NCI-H774 (cell line): ENCODE measurements around the gene STK39.

Source experiments
- DNase-seq: peaks from one replicate; lab custom pipeline; 2025; lab: John Stamatoyannopoulos, UW

The STK39 gene

GRCh38 chr2:168210216-168210894 lies 37.0 kb downstream of the STK39 start:
- DNase-seq = no peak

DNA sequence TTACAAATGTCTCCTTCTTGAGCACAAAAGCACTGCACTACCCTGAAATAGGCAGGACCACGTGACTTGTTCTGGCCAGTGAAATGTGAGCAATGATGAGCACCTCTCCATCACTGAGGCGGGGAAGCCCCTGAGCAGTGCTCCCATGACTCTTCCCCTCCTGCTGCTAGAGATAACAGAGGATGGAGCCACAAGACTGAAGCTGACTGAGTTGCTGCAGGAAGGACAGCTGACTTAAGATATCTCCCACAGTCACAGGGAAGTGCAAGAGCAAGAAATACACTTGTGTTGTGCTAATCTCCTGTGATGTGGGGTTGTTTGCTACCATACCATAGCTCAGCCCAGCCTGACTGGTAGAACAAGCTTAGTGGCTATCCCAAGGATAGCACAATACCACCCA lies 38.7 kb downstream of the STK39 start:
- DNase-seq = no peak

DNA sequence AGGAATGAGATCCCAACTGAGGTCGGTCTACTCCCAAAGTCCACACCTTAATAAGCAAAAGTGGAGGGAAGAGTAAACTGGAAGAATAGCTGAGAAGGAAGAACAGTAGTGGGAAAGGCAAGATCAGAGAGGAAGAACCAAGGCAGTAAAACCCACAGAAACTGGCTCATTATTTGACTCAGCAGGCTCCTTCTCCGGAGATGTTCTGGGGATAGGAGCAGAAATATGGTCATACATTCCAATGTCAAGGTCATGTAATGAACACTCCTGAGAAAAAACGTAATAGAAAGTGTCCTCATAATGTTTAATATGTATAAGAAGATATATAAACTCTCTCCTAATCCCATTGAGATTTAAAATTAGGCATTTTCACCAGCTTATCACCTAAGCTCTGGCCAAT lies 39.5 kb downstream of the STK39 start:
- DNase-seq = no peak

GRCh38 chr2:168203762-168204693 lies 43.4 kb downstream of the STK39 start:
- no peak for DNase-seq

- DNase-seq = no peak
Measured at GRCh38 chr2:168201584-168202116, 45.7 kb downstream of the STK39 start.

DNA sequence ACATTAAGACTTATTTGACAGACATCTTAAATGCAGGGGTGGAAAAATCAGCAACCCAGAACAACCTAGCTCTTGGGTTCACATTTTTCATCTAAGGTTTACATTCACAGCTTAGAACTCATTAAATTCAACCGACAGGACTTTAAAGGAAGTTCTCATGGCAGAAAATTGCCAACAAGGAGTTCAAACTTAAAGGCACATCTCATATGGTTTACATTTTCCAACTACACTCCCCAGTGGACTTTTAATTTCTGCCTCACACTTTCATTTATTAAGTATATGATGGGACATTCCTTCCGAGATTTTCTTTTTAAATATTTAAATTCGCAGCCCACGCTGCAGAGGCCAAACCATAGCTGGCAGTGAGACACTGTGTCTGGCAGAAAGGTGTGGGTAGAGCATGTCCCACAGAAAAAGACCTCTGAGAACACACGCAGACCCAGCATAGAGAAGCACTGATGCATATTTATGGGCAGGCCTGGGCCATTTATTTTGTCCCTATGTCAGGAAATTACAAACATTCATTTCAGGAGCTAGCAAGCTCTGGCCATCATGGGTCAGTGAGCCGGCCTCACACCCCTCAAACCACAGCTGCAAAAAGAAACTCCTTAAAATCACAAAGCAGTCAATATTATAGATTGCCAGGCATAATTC lies 46.3 kb downstream of the STK39 start:
- no peak for DNase-seq

- DNase-seq = no peak
Measured at GRCh38 chr2:168198476-168199207, 48.8 kb downstream of the STK39 start.

DNA sequence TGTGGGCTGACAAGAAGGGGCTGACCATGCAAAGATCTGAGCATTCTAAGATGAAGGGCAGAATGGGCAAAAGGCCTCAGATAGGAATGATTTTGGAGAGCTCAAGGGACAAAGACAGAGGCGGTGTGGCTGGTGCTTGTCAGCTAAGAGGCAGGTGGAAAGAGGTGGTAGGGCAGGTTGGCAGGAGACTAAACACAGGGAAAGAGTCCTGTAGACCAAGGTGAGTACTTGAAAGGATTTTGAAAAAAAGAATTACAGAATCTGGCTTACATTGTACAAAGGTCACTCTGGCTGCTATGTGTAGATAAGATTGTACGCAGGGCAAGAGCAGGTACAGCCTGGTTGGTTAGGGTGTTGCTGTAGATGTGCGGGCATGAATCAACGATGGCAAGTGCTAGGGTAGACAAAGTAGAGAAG lies 50.6 kb downstream of the STK39 start:
- no peak for DNase-seq

DNA sequence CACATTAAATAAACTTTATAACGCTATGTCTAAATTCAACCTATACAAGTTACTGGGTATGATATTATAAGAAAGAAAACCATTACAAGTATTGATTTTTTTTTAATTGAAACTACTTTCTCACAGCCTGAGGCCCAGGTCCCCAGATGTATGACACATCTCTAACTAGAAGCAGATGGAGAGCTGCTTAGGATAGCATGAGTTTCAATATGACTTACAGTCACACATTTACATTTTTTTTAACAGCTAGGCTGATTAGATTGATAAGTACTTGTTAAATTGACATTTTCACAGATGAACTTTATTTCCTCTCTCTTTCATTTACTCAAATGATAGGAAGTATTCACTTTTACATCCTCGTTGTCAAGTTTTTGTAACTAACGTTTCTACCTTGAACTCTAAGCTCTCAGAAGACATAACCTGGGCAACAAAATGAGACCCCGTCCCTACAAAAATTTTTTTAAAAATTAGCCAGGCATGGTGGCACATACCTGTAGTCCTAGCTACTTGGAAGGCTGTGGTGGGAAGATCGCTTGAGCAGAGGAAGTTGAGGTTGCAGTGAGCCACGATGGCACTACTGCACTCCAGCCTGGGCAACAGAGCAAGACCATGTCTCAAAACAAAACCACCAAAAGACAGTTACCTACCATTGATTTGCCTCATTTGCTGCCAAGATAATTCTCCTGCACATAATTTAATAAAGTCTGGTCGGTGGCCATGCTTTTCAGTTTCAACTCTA lies 52.4 kb downstream of the STK39 start:
- no peak for DNase-seq

DNA sequence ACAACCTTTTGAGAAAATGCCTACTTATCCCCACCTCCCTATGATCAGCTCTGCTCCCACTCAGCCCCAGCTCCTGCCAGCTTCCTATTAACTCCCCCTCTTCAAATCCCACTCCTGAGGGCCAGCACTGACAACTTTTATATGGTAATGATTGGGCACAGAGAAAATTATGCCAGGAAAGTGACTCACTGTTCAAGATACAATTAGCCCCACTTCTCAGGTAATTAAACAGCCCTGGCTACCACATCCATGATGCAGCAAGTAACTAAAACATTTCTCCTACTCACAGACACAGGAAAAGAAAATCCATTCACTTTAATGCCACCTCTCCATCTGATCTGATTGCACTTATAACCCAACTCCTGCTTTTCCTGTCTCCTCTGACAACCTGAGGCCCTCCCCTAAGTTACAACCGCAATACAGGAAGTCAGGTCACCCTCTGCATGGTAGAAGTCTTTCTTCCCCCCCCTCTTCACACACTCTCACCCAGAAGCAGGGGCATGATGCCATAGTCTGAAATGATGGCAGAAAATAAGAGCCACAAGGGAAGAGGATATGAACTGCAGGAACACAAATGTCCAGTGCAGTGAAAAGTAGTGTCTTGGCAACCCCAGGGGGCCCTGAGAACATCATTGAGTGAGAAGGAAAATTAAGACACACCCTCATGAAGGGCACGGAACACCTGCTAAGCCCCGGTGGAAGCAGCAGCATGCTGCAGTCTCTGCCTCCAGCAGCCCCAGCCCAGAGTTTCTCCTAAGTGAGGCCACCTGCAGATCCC lies 54.4 kb downstream of the STK39 start:
- DNase-seq = peak; percentile 56

DNA sequence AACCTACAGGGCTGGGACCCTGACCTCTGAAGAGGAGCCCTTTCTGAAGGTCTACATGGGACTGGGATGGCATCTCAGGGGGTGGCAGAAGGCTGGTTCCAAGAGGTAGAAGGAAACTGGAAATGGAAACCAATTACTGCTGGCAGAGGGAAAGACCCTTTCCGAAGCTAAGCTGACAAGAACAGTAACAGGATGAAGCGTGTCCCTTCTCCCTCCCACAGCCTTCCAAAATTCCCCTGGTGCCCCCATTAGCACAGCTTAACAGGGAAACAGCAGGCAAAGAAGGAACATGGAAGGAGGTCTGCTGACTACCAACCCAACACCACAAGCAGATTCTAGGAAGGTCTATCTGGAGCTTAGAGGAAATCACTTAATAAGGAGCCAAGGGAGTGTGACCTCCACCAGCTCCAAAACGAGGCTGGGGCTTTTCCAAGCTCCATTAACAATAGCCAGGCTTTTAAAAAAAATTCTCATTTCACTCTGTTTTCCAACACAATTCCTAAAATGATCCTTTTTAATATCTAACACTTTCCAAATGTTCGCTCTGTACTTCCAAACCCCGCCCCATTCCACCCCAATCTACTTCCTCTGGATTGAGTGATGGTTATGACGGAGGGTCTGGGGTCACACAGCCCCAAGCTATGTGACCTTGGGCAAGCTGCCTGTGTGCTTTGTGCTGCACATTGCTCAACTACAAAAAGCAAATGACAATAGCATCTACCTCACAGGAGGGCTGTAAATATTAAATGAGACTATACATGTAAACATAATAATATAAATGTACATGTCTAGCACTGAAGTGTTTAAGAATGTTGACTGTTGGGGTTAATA lies 55.2 kb downstream of the STK39 start:
- DNase-seq = no peak

DNA sequence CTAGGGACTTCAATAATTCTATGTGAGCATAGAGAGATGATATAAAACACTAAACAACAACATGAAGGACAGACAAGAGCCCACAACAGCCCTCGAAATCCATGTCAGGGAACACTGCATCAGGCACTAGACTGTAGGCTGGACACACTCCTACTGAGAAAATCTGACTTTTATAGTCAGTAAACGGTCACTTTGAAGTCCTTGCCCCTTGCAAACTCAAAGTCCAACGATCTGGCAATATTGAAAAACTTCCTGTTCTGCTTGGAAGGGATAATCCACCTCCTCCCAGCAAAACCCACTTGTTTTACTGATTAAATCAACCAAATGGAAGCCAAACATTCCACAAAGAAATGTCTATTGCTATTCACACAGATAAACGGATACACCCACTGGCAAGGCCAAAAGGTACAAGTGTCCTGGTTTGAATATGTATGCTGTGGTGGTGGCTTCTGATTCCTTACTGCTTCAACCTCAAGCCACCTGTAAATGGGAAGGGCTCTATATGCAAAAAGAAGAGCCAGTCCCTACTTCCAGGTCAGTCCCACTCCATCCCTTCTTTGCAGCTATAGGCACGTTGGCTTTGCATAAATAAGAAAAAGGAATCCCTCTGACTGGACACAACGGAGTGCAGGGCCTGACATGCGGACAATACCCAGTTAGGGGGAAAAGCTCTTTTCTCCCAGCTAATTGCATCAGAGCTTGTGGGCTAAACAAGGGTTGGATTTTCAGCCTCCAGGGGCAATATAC lies 56.6 kb downstream of the STK39 start:
- DNase-seq = no peak

DNA sequence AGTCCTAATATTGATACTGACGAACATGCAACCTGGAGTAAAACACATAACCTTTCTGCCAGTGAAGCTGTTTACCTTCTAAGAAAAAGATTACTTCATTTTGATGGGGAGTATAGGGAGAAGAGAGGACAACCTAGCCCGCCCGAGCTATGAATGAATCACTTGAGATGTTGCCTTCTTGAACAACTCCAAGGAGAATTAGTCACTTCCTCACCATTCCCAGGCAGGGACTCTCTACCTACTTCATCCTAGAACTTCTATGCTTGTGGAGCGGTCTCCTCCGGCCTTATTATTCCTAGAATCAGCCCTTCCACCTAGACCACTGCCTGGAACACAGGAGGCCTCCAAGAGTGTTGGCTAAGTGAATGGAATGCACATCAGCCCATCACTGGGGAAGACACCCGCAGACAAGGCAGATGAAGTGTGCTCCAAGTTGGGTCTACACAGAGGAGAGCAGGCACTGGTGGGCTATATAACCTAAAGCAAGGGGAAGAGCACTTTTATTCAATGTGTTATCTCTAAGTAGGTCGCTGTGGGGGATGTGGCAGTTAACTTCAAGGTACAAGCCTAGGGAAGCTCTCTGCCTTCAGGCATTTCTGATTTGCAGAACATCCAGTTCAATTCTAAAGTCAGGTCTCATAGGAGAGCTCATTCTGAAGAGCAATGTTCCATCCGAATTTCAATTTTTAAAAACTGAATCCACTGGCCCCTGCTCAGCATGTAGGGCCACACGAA lies 57.4 kb downstream of the STK39 start:
- DNase-seq = no peak

DNA sequence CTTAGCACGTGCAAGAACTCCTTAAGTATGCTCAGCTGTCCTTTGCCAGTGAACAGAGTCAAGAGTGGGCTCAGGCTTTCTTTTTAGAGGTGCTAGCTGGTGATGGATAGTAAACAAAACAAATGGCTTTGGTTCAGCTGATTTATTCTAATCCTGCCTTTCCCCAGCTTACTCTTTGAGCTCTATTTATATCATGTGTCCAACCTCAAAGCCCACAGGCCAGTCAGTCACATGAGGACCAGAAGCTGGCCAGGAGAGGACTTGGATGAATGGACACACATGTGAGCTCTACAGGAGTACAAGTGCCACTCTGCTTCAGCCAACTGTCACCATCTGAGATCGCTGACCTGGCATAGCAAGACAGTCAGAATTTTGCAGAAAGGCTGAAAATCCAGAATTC lies 59.4 kb downstream of the STK39 start:
- no peak for DNase-seq

- no peak for DNase-seq
Measured at GRCh38 chr2:168186452-168186851, 60.9 kb downstream of the STK39 start.

GRCh38 chr2:168185583-168186274 lies 61.7 kb downstream of the STK39 start:
- DNase-seq = peak; percentile 36
